Activated T-cell treated with anti-CD3 and anti-CD28 coated beads for 48 hours (primary cell): ENCODE measurements around the gene TBKBP1.

Source experiments
- DNase-seq: peaks from one replicate; pipeline ENCODE4 v3.0.0-alpha.2; 2020; ENCODE audit warnings: low read depth

Gene TBKBP1

DNA sequence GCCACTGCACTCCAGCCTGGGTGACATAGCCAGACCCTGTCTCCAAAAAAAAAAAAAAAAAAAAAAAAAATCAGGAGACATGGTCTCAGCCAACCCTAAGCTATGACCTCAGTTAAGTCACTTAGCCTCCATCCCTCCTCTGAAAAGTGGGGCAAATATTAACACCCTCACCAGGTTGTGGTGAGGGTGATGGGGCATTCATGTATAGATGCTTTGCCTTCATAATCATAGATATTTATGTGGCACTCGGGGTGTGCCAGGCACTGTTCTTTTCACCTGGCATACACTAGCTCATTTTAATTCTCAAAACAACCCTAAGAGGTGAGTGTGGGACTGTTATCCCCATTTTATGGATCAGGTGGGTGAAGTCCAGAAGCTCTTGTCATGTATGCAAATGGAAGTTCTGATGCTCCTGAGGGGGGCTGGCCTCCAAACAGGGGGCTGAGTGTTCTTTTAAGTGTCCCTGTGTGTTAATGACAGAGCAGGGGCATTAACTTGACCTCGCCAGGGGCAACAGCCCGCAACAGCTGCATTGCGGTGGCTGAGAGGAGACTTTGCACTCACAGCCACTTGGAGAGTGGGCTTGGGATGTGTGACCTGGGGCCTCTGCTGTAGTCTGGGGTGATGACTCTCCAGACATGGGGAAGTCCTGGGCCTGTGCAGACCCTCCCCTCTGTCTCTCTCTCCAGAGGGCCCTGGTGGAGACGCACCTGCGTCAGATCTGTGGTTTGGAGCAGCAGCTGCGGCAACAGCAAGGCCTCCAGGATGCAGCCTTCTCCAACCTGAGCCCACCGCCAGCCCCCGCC, 4.1 kb downstream of the TBKBP1 start:
- DNase-seq = no peak

DNA sequence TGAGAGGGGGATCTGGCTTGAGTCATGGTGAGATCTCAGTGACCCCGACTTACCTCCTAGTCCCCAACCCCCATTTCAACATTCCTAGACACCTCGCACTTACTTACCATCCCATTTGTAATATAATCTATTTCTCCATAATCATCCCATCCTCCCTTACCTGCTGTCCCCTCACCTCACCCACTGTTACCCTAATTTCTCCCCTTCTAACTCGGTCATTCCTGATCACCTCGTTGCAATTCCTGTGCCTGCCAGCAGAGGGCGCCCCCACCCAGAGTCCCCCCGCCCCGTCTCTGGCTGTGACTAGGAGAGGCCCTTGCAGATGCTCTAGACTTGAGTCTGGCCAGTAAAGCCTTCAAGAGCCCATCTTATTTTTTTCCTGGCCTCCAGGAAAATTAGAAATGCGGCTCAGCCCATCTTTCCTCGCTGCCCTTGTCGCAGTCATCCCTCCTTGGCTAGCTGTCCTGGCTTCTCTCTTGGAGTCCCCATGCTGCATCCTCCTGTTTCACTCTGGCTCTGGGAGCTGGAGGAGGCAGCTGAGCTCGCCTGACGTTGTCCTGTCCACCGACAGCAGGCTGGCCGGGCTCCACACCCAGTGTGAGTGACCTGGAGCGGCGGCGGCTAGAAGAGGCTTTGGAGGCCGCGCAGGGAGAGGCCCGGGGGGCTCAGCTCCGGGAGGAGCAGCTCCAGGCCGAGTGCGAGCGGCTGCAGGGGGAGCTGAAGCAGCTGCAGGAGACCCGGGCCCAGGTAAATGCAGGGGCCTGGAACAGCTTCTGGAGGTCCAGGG, 5.0 kb downstream of the TBKBP1 start:
- peak; percentile 82 for DNase-seq

DNA sequence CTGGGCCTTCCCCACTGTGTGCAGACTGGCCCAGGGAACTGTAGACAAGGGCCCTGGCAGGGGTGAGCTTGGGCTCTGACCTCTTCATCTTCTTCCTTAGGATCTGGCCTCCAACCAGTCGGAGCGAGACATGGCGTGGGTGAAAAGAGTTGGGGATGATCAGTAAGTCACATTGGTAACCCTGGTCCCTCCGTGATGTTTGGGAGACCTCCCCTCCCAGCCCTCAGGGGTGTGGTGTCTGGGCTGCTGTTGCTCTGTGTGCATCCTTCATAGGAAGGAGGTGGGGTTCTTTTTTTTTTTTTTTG, 5.5 kb downstream of the TBKBP1 start:
- no peak for DNase-seq

DNA sequence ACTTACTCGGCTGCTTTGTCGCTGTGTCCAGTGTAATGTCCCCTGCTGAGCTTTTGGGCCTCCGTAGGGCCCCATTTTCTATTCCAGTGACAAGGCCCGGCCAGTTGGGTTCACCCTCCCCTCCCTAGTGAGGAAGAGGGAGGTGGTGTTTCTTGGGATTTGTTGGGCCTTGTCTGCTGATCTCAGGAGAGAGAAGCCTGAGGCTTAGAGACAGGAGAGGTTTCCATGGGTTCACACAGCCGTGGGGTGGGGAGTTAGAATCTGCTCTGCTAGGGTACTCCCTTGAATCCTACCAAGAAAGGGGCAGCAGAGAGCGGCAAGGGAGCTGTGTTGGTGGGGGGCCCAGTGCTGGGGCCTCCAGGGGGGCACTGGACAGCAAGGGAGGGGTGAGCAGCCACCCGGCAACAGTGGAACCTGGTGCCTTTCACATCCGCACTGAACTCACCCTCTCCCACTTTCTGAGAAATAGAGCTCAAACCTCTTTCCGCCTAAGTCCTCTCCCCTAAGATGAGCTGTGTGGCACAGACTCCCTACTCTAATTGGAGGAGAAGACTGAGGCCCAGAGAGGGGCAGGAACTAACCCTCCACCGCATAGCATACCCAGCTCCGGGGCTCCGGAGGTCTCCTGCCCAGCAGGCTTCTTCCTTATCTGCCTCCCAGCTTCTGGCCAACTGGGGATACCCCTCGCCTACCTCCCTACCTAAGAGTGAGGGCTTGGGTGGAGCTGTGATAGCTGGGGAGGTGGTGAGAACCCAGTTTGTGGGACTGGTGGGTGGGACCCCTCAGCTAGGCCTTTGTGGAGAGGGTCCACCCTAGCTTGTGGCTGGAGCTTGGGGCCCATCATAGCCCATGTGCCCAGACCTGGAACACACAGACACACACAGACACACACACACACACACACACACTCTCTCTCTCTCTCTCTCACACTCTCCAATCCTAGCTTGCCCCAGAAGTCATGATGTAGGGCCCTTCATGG, 6.8 kb downstream of the TBKBP1 start:
- no peak for DNase-seq

DNA sequence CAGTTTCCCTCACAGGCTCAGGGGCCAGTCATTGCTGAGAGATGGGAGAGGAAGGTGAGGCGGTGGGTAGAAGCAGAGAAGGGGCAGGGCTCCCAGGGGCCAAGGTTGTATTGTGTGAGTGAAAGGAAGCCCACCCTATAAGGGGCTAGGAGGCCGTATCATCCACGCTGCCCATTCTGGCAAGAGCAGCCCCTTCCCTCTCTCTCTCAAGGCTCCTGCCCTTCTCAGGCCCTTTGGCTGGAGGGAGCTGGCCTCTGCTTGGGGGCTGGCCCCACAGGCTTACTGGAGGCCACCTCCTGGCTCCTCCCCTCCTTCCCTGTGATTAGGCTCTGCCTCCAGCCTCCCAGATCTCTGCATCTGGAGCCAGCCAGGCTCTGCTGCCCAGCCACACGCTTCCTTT, 7.6 kb downstream of the TBKBP1 start:
- DNase-seq = no peak

DNA sequence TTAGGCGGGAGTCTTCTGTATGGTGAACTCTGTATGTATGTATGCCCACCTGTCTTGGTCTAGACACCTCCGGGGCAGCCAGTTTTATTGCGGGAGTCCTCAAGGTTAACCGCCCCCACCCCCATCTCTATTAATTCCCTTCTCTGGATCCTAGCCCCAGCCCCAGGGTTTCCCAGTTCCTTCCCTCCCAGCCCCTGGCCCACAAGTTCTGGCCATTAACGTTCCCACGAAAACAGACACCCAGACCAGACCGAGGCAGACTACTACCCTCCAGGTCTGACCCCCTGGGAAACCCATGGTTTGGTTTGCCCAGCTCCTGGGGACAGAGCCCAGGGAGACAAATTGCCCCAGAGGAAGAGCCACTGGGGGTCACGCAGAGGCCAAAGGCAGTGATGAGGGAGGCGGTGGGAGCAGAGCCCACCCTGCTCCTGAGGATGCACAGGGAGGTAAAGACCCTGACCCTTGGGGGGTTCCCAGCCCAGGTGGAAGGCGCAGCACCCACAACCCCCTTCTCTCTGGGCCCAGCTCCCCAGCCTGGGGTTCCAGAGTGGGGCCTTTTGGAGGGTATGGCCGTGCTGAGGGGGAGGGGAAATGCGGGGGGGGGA, 8.5 kb downstream of the TBKBP1 start:
- no peak for DNase-seq

DNA sequence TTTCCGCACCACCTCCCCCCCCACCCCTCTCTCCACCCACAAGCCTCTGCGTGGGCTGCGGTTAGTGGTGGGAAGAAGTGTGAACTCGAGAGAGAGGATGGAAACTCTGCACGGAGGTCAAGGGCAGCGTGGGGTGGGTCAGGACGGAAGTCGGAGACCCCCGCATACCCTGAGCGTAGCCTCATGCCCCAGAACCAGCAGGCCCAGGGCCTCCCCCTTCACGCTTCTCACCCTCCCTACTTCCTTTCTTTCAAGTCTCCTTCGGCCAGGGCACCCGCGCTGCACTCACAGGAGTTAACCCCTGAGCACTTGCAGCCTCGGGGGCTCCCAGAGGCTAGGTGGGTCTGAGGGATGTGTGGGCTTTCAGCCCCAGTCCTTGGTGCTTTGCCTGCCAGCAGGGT, 9.2 kb downstream of the TBKBP1 start:
- DNase-seq = no peak

DNA sequence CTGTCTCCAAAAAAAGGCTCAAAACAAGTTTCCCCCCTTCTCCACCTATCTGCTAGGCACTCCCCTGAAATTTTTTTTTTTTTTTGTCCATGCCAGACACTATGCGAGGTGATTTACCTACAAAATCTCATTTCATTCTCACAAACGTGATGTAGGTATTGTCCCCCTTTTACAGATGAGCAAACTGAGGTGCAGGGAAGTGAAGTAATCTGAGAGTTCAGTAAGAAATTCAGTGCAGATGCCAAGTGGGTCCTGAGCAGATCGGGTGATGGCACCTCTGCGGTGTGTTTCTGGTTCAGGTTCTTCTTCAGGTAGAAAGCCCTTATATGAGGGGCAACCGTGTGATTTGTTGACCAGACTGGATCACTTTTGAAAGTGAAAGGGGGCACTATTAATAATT, 9.7 kb downstream of the TBKBP1 start:
- no peak for DNase-seq

DNA sequence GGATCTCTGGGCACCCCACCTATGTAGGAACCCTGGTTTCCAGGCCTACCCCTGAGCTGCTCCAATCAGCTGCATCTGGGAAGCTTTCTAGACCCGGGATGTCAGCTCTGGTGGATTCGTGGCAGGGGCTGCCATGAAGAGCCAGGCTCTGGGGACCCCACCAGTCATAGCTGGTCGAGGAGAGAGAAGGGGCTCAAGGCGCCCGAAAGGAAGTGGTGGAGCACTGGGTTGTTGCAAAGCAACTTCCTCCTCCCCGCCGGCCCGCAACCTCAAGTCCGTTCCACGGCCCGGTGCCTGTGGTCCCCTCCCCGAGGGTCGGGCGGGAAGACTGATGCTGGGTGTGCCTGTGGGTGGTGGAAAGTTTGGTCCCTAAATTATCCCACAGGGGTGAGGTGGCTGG, 10.2 kb downstream of the TBKBP1 start:
- no peak for DNase-seq

DNA sequence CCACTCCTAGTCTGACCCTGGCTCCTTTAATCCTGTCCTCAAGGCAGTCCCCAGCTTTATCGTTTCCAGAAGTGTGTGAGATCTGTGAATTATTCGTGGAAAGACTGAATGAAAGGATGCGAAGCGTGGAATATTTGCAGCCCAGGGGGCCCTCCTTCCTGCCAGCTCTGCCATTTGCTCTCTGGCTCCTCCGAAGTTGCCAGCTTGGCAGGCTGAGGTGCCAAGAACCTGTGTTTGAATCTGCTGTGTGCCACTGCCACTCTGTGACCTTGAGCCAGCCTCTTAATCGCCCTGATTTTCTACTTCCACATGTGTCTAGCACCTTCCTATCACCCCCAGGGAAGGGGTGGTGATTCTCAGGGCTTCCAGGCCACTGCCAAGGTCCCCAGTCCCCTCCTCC, 10.8 kb downstream of the TBKBP1 start:
- DNase-seq = no peak

DNA sequence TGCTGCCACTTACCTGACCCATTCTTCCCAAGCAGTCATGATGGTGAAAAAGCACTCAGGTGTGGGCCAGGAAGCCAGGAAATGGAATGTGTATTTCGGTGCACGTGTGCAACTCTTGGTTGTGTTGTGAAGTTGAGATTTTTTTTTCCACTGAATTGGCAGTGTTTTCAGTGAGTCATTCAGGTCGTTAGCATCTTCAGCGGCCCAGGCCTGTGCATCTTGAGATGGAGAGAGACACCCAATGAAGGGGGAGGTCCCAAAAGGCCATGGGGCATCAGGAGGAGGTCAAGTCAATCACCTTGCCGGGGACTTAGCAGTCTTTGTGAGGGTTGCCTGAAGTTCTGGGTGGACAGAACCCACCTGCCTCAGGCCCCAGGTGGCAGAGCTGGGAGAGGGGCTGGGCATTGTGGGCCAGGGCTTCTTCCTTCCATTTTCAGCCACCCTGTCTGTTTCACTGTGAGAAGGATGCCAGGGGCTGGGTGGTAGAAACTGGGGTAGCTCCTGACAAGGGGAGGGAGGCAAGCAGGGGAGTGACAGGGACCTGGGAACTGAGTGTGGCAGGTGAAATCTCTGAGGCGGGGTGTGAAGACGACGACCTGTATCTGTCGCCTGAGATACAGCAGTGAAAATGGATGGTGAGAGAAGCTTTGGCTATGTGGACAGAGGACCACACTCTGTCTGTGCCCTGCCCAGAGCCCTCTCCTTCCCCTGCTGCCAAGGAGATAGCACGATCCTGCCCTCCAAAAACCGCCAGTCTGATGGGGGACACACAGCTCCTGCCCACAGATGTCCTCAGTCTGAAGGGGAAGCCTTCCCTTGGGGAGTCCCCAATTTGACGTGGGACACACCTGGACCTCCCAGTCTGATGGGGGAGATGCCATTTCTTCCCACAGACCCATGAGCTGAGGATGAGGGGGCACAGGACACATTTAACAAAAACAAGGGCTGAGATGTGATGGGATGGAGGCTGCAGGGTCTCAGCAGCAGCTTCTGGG, 11.9 kb downstream of the TBKBP1 start:
- no peak for DNase-seq

DNA sequence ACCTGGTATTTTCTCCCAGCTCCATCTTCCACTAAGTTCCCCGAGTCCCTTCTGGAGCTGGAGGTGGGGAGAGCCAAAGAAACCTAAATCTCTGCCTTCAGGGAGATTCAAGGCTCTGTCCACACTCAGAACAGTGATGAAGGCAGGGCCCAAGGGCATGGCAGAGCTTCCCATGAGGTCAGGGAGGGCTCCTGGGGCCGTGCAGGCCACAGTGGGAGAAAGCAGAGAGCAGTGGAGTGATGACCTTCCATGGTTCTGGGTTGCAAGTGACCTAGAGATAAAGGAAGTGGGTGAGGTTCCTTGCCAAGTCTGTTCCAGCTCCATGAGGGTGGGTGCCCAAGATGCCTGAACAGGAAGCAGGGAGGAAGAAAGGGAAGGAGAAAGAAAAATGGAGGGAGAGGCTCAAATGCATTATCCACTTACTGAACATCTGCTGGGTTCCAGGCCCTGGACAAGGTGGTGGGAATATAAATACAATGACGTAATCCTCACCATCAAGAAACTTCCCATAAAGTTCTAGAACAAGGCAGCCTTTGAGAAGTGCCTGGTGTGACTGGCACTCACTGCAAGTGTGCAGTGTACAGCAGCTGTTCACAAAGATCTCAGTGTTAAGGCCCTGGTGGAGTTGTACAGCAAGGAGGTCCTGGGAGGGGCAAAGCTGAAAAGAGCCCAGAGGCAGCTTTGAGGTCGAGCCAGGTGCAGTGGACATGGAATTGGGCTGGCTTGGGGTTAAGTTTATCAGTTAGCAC, 13.3 kb downstream of the TBKBP1 start:
- no peak for DNase-seq

DNA sequence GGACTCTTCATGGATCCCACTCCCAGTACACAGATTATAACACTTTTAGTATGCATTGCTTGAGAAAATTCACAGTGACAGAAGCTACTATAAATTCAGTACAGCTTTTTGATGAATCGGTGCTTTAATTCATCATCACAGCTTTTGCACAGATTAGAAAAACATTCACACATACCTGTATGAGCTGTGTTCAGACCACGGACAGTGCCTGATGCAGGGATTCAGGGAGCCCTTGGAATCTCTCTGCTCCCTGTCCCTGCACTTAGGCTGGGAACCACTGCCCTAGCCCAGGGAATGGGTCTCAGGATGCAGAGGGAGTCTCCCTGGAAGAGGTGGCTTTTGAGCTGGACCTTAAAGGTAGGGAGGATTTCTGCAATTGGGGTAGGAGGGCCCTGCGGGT, 13.9 kb downstream of the TBKBP1 start:
- DNase-seq = no peak

DNA sequence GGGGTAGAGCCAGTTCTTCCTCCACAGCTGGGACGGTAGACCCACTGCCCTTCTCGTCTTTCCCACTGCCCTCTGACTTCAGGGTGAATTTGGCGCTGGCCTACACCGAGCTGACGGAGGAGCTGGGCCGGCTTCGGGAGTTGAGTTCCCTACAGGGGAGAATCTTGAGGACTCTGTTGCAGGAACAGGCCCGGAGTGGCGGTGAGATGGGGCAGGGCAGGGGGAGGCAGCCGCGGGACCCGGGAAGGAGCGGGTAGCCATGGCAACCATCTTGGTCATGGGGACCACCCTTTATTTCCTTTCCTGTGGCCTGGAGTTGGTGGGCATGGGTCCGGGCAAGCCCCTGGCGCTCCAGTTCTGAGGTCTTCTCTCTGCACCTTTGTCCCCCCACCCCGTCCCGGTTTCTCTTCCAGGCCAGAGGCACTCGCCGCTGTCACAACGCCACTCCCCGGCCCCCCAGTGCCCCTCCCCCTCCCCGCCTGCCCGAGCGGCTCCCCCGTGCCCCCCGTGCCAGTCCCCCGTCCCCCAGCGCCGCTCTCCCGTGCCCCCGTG, 14.4 kb downstream of the TBKBP1 start:
- DNase-seq = no peak

DNA sequence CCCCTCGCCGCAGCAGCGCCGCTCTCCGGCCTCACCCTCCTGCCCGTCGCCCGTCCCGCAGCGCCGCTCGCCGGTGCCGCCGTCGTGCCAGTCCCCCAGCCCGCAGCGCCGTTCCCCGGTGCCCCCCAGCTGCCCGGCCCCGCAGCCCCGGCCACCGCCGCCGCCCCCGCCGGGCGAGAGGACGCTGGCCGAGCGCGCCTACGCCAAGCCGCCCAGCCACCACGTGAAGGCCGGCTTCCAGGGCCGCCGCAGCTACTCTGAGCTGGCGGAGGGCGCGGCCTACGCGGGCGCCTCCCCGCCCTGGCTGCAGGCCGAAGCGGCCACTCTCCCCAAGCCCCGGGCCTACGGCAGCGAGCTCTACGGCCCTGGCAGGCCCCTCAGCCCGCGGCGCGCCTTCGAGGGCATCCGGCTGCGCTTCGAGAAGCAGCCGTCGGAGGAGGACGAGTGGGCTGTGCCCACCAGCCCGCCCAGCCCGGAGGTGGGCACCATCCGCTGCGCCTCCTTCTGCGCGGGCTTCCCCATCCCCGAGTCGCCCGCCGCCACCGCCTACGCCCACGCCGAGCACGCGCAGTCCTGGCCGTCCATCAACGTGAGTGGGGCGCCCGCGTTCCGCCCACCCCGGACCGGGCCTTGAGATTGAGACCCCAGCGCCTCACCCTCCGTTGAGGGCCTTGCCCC, 15.0 kb downstream of the TBKBP1 start:
- DNase-seq = no peak

DNA sequence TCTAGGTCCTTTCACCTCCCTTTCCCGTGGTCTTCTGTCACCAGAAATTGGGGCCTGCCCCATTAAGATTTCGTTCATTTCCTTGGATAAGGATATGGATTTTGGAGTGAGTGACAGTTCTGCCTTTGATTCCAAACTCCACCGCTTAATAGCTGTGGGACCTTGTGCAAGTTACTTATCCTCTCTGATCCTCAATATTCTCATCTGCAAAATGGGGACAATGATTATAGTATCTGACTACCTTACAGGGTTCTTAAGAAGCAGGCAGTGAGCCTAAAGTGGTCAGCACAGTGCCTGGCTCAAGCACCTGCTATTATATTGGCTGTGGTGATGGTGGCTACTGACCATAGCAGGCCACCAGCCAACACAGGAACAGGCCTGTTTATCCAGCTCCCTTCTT, 15.6 kb downstream of the TBKBP1 start:
- DNase-seq = no peak

DNA sequence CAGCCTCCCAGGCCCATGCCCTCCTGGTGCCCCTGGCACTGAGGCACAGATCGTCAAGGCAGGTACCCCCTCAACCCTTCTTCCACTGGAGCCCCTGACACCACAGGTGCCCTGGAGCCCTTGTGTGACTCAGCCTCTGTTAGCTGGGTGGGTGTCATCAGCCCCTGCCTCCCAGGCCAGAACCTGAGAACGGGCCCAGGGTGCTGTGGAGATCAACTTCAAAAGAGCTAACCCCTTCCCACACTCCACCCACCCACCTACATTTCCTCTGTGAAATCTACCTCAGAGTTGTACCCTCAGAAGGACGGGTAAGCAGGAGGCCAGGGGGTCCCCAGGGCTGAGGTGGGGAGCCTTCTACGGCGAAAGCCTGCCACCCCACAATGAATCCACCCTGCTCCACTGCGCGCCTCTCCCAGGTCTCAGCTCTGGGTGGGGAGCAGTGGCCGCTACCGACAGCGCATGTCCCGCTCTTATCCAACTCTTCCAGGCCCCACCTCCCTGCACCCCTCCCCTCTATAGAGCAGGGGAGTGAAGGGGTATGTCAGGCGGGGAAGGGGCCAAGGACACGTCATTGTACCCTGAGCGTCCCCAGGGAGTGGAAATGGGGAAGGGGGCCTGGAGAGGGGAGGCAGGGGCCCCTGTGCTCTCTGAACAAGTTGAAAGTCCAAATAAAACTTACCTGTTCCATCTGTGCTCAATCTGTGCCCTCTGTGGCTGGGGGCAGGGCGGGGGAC, 17.6 kb downstream of the TBKBP1 start:
- DNase-seq = no peak

DNA sequence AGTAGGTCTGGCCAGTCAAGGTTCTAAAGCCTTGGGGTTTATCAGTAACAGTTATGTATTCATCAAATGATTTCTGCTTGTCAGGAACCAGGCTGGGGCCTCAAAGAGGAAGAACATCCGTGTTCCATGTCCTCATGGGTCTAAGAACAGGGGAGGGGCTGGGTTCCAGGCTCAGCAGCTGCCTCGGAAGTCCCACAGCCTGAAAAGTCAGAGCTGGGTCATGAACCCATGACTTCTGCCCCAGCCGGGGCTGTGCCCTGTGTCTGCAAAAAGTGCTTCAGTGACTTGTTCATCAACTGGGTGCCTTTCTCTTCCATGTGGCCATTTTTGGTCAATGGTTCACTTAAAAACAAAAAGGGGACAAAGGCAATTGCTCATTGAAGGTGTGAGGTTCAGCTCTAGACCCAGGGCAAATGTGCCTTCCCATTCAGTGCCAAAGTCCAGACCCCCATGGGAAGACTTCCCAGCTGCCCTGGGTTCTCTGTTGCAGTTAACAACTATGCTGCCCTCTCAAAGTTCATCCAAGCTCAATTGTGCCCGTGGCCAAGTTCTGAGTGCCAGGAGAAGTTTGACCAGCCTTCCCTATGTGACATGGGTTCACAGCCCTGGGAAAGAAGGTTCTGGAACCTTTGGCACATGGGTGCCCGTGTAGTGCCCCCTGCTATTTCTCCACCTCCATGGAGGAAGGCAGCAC, 18.5 kb downstream of the TBKBP1 start:
- no peak for DNase-seq
